Uterus (tissue), 2 donors: ENCODE results near the gene AGBL5.

Source experiments
- CTCF ChIP-seq, 4 experiments: fragments of 200-600 bp in 2 of 4; fragments of 450-650 bp in 2 of 4; sonication (generic) in 2 of 4; IDR thresholded peaks; one replicate each; pipeline ENCODE4 v1.5.1; 2016 to 2019; ENCODE audit warnings: antibody characterized with exemption in 4 of 4, mild to moderate bottlenecking in 2 of 4, moderate library complexity in 1 of 4
- POLR2A ChIP-seq, 2 donors: fragments of 450-650 bp; IDR thresholded peaks; one replicate each; pipeline ENCODE4 v1.6.1; 2016; ENCODE audit warnings: antibody characterized with exemption in 2 of 2, mild to moderate bottlenecking in 1 of 2, moderate library complexity in 1 of 2

- TF ChIP-seq CTCF (IDR thresholded peaks at IDR 0.05) (no peak), POLR2A (IDR thresholded peaks at IDR 0.05) (no peak)
Measured at GRCh38 chr2:27117995-27118524, 66.6 kb downstream of the AGBL5 start.
